GM19468 (cell line): ENCODE data around the gene KIF26A.

Source experiments
- ATAC-seq: cut with Tn5 transposase; IDR thresholded peaks from one replicate; pipeline ENCODE4 v1.9.1; 2021; ENCODE audit warnings: mild to moderate bottlenecking, moderate library complexity, moderate number of reproducible peaks; ENCODE audit not compliant: unreplicated experiment; ENCODE audit errors: extremely low read depth

KIF26A gene

GRCh38 chr14:104187931-104188726 is 49.7 kb downstream of the KIF26A start:
- no peak for ATAC-seq

- no peak for ATAC-seq
These were observed 50.5 kb downstream of the KIF26A start for GRCh38 chr14:104188727-104189400.

GRCh38 chr14:104189629-104190335 is 51.4 kb downstream of the KIF26A start:
- ATAC-seq = no peak

- no peak for ATAC-seq
These were observed 52.1 kb downstream of the KIF26A start for GRCh38 chr14:104190396-104191000.

GRCh38 chr14:104191409-104191997 is 53.1 kb downstream of the KIF26A start:
- no peak for ATAC-seq

- no peak for ATAC-seq
These were observed 53.9 kb downstream of the KIF26A start for GRCh38 chr14:104192146-104192882.

GRCh38 chr14:104192883-104193245 is 54.5 kb downstream of the KIF26A start:
- no peak for ATAC-seq

GRCh38 chr14:104194016-104194415 is 55.6 kb downstream of the KIF26A start:
- ATAC-seq = no peak

- no peak for ATAC-seq
These were observed 56.3 kb downstream of the KIF26A start for GRCh38 chr14:104194716-104195115.

GRCh38 chr14:104195361-104195760 is 57.0 kb downstream of the KIF26A start:
- no peak for ATAC-seq

GRCh38 chr14:104195878-104196277 is 57.5 kb downstream of the KIF26A start:
- no peak for ATAC-seq

- ATAC-seq = no peak
These were observed 58.2 kb downstream of the KIF26A start for GRCh38 chr14:104196461-104197140.

- ATAC-seq = no peak
These were observed 59.3 kb downstream of the KIF26A start for GRCh38 chr14:104197449-104198247.

- ATAC-seq = no peak
These were observed 61.0 kb downstream of the KIF26A start for GRCh38 chr14:104199266-104199895.

GRCh38 chr14:104200106-104200505 is 61.7 kb downstream of the KIF26A start:
- ATAC-seq = no peak

GRCh38 chr14:104200591-104200990 is 62.2 kb downstream of the KIF26A start:
- ATAC-seq = no peak

GRCh38 chr14:104201063-104201462 is 62.7 kb downstream of the KIF26A start:
- no peak for ATAC-seq

- no peak for ATAC-seq
These were observed 63.1 kb downstream of the KIF26A start for GRCh38 chr14:104201496-104201895.
